ENCODE measurements around the gene RBM4.

The RBM4 gene

GRCh38 chr11:66680966-66681645 is 42.6 kb downstream of the RBM4 start:
- TF ChIP-seq CTCF (IDR thresholded peaks at IDR 0.05; ENCODE audit: extremely low read depth, insufficient read depth, missing control alignments), result no peak
- in situ Hi-C loops (cut with MboI; ENCODE audit: low pct_unique_long_range_greater_than_20kb, low sequenced_read_pairs, unreplicated experiment), result loop anchor here (25.0 kb wide), 1 partner anchor 269 kb away; the partner anchor contains the start of gene NPAS4
- DNase-seq (ENCODE audit: low spot score), result no peak

GRCh38 chr11:66683877-66684276 is 45.4 kb downstream of the RBM4 start:
- DNase-seq (ENCODE audit: low spot score), result no peak
- no peak for TF ChIP-seq CTCF (IDR thresholded peaks at IDR 0.05; ENCODE audit: extremely low read depth, insufficient read depth, missing control alignments)
- in situ Hi-C loops (cut with MboI; ENCODE audit: low pct_unique_long_range_greater_than_20kb, low sequenced_read_pairs, unreplicated experiment), result loop anchor here (25.0 kb wide), 1 partner anchor 272 kb away; the partner anchor contains the start of gene NPAS4

GRCh38 chr11:66684635-66685034 is 46.1 kb downstream of the RBM4 start:
- in situ Hi-C loops (cut with MboI; ENCODE audit: low pct_unique_long_range_greater_than_20kb, low sequenced_read_pairs, unreplicated experiment), result loop anchor here (25.0 kb wide), 1 partner anchor 272 kb away; the partner anchor contains the start of gene NPAS4
- TF ChIP-seq CTCF (IDR thresholded peaks at IDR 0.05; ENCODE audit: extremely low read depth, insufficient read depth, missing control alignments), result no peak
- no peak for DNase-seq (ENCODE audit: low spot score)

- no peak for DNase-seq (ENCODE audit: low spot score)
- in situ Hi-C loops (cut with MboI; ENCODE audit: low pct_unique_long_range_greater_than_20kb, low sequenced_read_pairs, unreplicated experiment), result loop anchor here (25.0 kb wide), 1 partner anchor 273 kb away; the partner anchor contains the start of gene NPAS4
- TF ChIP-seq CTCF (IDR thresholded peaks at IDR 0.05; ENCODE audit: extremely low read depth, insufficient read depth, missing control alignments), result no peak
Measured at GRCh38 chr11:66685276-66686099, 47.0 kb downstream of the RBM4 start.

GRCh38 chr11:66686100-66686785 is 47.7 kb downstream of the RBM4 start:
- DNase-seq (ENCODE audit: low spot score), result no peak
- no peak for TF ChIP-seq CTCF (IDR thresholded peaks at IDR 0.05; ENCODE audit: extremely low read depth, insufficient read depth, missing control alignments)
- in situ Hi-C loops (cut with MboI; ENCODE audit: low pct_unique_long_range_greater_than_20kb, low sequenced_read_pairs, unreplicated experiment), result loop anchor here (25.0 kb wide), 1 partner anchor 274 kb away; the partner anchor contains the start of gene NPAS4

Data from GM13977 (cell line).